Urinary bladder (tissue), 4 donors: ENCODE measurements around the gene NRXN3. TPM values are rescaled to one million over a fixed set of nuclear protein-coding genes. Genes with fewer than 3 reads are reported as not detected.

Experiments used
- DNase-seq: peaks from one replicate; pipeline ENCODE4 v3.0.0-alpha.2; 2015; ENCODE audit errors: extremely low spot score
- H3K27ac ChIP-seq: one replicate; pipeline ENCODE4 v1.5.1; 2013; ENCODE audit warnings: low read depth, mild to moderate bottlenecking, moderate library complexity
- H3K36me3 ChIP-seq: one replicate; pipeline ENCODE4 v1.6.1; 2013; ENCODE audit warnings: mild to moderate bottlenecking, moderate library complexity; ENCODE audit not compliant: insufficient read depth
- H3K4me1 ChIP-seq: one replicate; pipeline ENCODE4 v1.6.1; 2013; ENCODE audit warnings: mild to moderate bottlenecking, moderate library complexity; ENCODE audit not compliant: insufficient read depth
- H3K4me3 ChIP-seq: one replicate; pipeline ENCODE4 v1.5.1; 2013; ENCODE audit warnings: low read depth, low read length
- WGBS: extraction: QIAGEN DNeasy Blood & Tissue Kit; methylation state at CpG from one replicate; pipeline ENCODE4 v1.1.7; 2013; 5-methylcytosine and 5-hydroxymethylcytosine counted together
- polyA plus RNA-seq: library from polyadenylated mRNA; stranded (reverse); fragments of 200-250 nt; gene quantifications from one replicate; pipeline ENCODE4 v1.2.3, GENCODE V29; 2013
- total RNA-seq: library from RNA; depleted of rRNA; stranded (reverse); fragments of >200 nt; gene quantifications from one replicate; pipeline ENCODE4 v1.2.3, GENCODE V29; 2014
- donor health status: healthy with polysubstance abuse.
- donor health status: healthy.

Gene NRXN3
- total and polyA plus RNA-seq, 2 donors = 3.9 to 6.7 TPM

GRCh38 chr14:78325911-78326310 lies 155.7 kb downstream of the NRXN3 start:
- DNase-seq = no peak
- no peaks in the 10 kb centered on the region for H3K36me3 ChIP-seq
- WGBS = 35% methylated on average over 2 of the region's 2 CpGs
- no peak overlapping the region for H3K4me3 ChIP-seq
- H3K4me1 ChIP-seq = no peaks in the 10 kb centered on the region
- H3K27ac ChIP-seq = no peak overlapping the region

GRCh38 chr14:78327426-78328221 lies 157.5 kb downstream of the NRXN3 start:
- no peak for DNase-seq
- H3K4me1 ChIP-seq = no peaks in the 10 kb centered on the region
- H3K36me3 ChIP-seq = no peaks in the 10 kb centered on the region
- no peak overlapping the region for H3K27ac ChIP-seq
- 78% methylated on average over 7 of the region's 7 CpGs for WGBS
- no peak overlapping the region for H3K4me3 ChIP-seq

DNA sequence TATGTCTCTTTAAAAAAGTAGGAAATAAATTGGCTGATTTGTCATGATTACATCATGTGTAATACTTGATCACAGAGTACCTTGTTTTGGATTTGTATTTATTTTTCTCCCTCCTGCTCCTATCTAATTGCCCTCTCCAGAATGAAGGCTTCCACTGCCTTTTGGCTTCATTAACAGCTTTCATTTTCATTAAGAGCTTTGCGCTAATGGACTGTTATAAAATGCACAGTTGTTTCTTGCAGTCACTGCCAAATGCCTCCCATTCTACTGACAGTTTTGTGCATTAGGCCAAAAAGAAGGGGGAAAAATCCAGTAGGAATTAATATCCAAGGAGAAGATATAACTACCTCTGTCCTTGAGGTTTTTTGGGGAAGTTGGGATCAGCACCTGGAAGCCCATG lies 159.2 kb downstream of the NRXN3 start:
- 89% methylated on average over 1 of the region's 1 CpG for WGBS
- Histone ChIP-seq H3K36me3 (no peaks in the 10 kb centered on the region), H3K4me1 (no peaks in the 10 kb centered on the region), H3K4me3 (no peak overlapping the region), H3K27ac (no peak overlapping the region)
- DNase-seq = no peak

GRCh38 chr14:78335531-78335930 lies 165.4 kb downstream of the NRXN3 start:
- no peak for DNase-seq
- WGBS = 82% methylated on average over 2 of the region's 2 CpGs
- Histone ChIP-seq H3K27ac (no peak overlapping the region), H3K36me3 (no peaks in the 10 kb centered on the region), H3K4me1 (no peaks in the 10 kb centered on the region), H3K4me3 (no peak overlapping the region)

DNA sequence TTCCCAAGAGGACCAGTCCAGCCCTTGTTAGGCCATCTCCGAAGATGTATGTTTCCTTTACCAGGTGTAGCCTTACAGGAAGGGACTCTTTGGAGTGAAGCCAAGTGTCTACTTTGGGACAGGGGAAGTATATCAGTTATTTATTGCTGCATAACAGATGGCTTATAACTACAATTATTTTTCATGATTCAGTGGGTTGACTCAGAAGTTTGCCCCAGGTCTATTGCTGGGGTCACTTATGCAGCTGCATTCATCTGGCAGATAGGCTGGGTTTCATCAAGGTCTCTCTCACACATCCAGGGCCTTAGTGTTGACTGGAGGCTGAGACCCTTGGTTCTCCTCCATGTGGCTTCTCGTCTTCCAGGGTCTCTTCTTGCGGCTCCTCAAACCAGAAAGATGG lies 170.1 kb downstream of the NRXN3 start:
- H3K36me3 ChIP-seq = no peaks in the 10 kb centered on the region
- H3K4me3 ChIP-seq = no peak overlapping the region
- no peaks in the 10 kb centered on the region for H3K4me1 ChIP-seq
- 67% methylated on average over 3 of the region's 3 CpGs for WGBS
- H3K27ac ChIP-seq = no peak overlapping the region
- no peak for DNase-seq

DNA sequence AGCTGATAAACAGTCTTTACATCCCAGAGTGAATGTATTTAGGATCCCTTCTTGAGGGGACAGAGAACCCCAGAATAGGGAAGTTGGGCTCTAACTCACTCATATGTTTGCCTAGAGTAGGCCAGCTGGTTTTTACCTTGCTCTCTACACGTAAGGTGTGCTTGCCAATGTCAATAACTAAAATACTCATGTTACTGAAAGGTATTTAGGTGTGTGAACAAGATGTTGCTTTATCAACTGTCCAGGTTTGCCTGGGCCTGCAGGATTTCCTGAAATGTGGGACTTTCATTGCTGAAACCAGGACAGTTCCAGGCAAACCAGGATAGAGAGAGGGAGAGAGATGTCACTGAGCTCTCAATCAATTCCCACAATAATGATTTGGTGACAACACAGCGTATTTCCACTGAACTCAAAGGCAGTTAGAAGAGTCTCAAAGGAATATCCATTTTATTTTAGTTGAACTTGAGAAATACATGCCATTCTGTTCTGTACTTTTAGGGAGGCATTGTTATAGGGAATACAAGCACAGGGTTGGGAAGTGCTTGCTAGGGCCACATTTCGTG lies 171.7 kb downstream of the NRXN3 start:
- Histone ChIP-seq H3K4me1 (no peaks in the 10 kb centered on the region), H3K27ac (no peak overlapping the region), H3K36me3 (no peaks in the 10 kb centered on the region), H3K4me3 (no peak overlapping the region)
- DNase-seq = no peak
- WGBS = 64% methylated on average over 3 of the region's 3 CpGs

- Histone ChIP-seq H3K27ac (no peak overlapping the region), H3K36me3 (no peaks in the 10 kb centered on the region), H3K4me3 (no peak overlapping the region), H3K4me1 (no peaks in the 10 kb centered on the region)
- 79% methylated on average over 1 of the region's 1 CpG for WGBS
- DNase-seq = no peak
Measured at GRCh38 chr14:78342879-78343278, 172.7 kb downstream of the NRXN3 start.

- 68% methylated on average over 4 of the region's 4 CpGs for WGBS
- Histone ChIP-seq H3K27ac (no peak overlapping the region), H3K4me1 (no peaks in the 10 kb centered on the region), H3K4me3 (no peak overlapping the region), H3K36me3 (no peaks in the 10 kb centered on the region)
- DNase-seq = no peak
Measured at GRCh38 chr14:78344290-78344689, 174.1 kb downstream of the NRXN3 start.

- Histone ChIP-seq H3K27ac (no peak overlapping the region), H3K4me3 (no peak overlapping the region), H3K4me1 (no peaks in the 10 kb centered on the region), H3K36me3 (no peaks in the 10 kb centered on the region)
- DNase-seq = no peak
- 50% methylated on average over 6 of the region's 6 CpGs for WGBS
Measured at GRCh38 chr14:78345131-78345744, 175.1 kb downstream of the NRXN3 start.

DNA sequence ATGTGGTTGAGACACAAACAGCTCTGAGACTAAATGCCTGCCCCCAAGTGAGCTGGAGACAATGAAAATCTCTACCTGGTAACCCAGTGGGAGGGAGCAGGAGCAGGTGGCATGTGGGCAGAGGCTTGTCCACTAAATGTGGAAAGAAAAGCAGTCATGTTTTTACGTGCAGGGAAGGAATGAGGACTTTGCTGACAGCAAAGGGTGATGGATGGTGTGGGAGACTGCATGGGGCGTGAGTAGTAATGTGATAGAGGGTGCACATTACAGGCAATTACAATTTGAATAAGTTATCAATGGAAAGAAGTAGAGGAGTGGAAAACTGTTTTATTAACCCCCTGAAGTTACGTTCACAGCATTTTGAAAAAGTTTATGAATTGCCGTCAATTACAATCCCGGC lies 176.6 kb downstream of the NRXN3 start:
- 55% methylated on average over 5 of the region's 5 CpGs for WGBS
- Histone ChIP-seq H3K4me3 (no peak overlapping the region), H3K36me3 (no peaks in the 10 kb centered on the region), H3K4me1 (no peaks in the 10 kb centered on the region), H3K27ac (no peak overlapping the region)
- no peak for DNase-seq

- Histone ChIP-seq H3K4me3 (no peak overlapping the region), H3K27ac (no peak overlapping the region), H3K36me3 (no peaks in the 10 kb centered on the region), H3K4me1 (no peaks in the 10 kb centered on the region)
- no peak for DNase-seq
- WGBS = 51% methylated on average over 3 of the region's 3 CpGs
Measured at GRCh38 chr14:78355109-78355508, 184.9 kb downstream of the NRXN3 start.

- H3K36me3 ChIP-seq = no peaks in the 10 kb centered on the region
Measured at GRCh38 chr14:78356391-78356790, 186.2 kb downstream of the NRXN3 start.

DNA sequence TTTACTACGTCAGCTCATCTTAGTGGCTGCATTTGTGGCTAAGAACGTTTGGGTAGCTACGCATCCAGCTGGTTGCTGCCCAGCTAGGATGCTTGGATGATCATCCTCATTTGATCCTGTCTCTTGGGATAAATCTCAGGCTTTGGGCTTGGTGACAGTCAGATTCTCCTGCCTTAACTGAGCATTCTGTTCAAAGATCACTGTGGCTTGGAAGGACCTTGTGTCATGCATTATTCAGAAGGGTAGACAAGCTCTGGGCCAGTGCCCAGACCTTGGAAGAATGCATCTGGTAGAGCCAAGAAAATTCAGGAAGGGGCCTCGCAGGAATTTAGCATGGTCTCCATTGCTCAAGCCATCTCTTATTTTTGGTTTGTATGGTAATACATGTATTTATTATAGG lies 188.4 kb downstream of the NRXN3 start:
- Histone ChIP-seq H3K36me3 (no peaks in the 10 kb centered on the region), H3K27ac (no peak overlapping the region), H3K4me3 (no peak overlapping the region), H3K4me1 (no peaks in the 10 kb centered on the region)
- WGBS = 75% methylated on average over 4 of the region's 4 CpGs
- no peak for DNase-seq

More at GRCh38 chr14:78356391-78356790, 186.2 kb downstream of the NRXN3 start:
- DNase-seq = no peak
- no peak overlapping the region for H3K4me3 ChIP-seq
- no peaks in the 10 kb centered on the region for H3K4me1 ChIP-seq
- H3K27ac ChIP-seq = no peak overlapping the region
- WGBS = 21% methylated on average over 3 of the region's 3 CpGs

DNA sequence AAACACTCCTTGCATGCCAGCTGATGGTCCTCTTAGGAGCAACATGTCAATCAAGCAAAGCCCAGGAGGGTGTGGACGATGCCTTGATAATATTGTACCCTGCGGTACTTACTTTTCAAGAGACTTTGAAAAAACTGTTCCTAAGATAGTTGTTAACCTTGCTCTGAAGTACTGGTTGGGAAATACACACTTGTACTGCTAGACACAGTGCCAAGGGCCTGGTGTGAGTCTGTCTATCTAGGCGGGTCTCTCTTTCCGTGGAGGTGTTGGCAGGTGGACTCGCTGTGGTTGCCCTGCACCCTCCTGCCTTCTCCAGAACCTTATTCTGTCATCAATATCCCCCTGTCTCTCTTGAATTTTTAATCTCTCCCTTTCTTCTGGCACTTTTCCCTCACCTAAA lies 189.4 kb downstream of the NRXN3 start:
- 84% methylated on average over 5 of the region's 5 CpGs for WGBS
- Histone ChIP-seq H3K36me3 (no peaks in the 10 kb centered on the region), H3K4me3 (no peak overlapping the region)

More for the DNA sequence above, 189.4 kb downstream of the NRXN3 start:
- Histone ChIP-seq H3K27ac (no peak overlapping the region), H3K4me1 (no peaks in the 10 kb centered on the region)
- DNase-seq = no peak
